Ectodermal cell (in vitro differentiated cells): Measurements from ENCODE around the gene AGAP9.
A peak's percentile ranks its signal among the peaks of the same experiment; 100 is the strongest.
"Not testable (repeated sequence)": the region's sequence is repeated elsewhere in the genome, so short reads cannot be mapped to it uniquely, and the experiment has no call there.

Experiments
- H3K27ac ChIP-seq: 2 replicates; pipeline ENCODE4 v1.7.0; 2013; ENCODE audit warnings: mild to moderate bottlenecking, low read depth, low read length; ENCODE audit not compliant: insufficient read depth, poor library complexity, severe bottlenecking
- H3K27me3 ChIP-seq: 2 replicates; pipeline ENCODE4 v1.7.0; 2013; ENCODE audit warnings: mild to moderate bottlenecking, low read length; ENCODE audit not compliant: insufficient read depth, control insufficient read depth, poor library complexity, severe bottlenecking
- H3K36me3 ChIP-seq: one replicate; pipeline ENCODE4 v1.7.0; 2013; ENCODE audit warnings: low read length; ENCODE audit not compliant: control insufficient read depth, insufficient read depth
- H3K4me1 ChIP-seq: one replicate; pipeline ENCODE4 v1.7.0; 2013; ENCODE audit warnings: low read length; ENCODE audit not compliant: control insufficient read depth, insufficient read depth
- H3K4me3 ChIP-seq: 2 replicates; pipeline ENCODE4 v1.7.0; 2013; ENCODE audit warnings: low read depth, low read length, control low read depth; ENCODE audit not compliant: insufficient read depth
- H3K9me3 ChIP-seq: 2 replicates; pipeline ENCODE4 v1.7.0; 2013; ENCODE audit warnings: mild to moderate bottlenecking, low read length, moderate library complexity; ENCODE audit not compliant: control insufficient read depth
- WGBS, 2 experiments: methylation state at CpG; one replicate each; pipeline ENCODE4 v1.1.7; 2013; ENCODE audit warnings: missing lambda C conversion rate in 2 of 2; 5-methylcytosine and 5-hydroxymethylcytosine counted together

AGAP9 gene

DNA sequence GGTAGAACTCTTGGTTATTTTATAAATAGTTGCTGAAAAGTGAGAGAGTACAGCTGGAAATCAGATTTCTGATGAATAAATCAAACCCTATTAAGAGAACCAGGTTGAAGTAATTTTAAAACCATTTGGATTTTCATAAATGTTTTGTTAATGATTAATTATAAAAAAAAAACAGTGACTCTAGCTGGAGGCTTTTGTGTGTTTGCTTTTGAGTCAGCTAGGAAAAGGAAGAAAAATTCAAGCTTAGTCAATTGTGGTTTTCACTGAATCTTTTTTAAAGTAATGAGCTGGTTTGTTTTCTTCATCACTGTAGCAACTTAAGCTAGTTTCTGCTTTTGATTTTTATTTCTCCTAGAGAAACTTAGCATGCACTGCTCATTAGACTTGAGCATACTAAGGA, 34.2 kb upstream of the AGAP9 start:
- H3K4me3 ChIP-seq, H3K9me3 ChIP-seq, H3K27me3 ChIP-seq, H3K4me1 ChIP-seq, H3K36me3 ChIP-seq, H3K27ac ChIP-seq: not testable (repeated sequence)

GRCh38 chr10:47555334-47555733, 31.9 kb upstream of the AGAP9 start:
- H3K9me3 ChIP-seq, H3K4me1 ChIP-seq, H3K27ac ChIP-seq, H3K27me3 ChIP-seq, H3K36me3 ChIP-seq, H3K4me3 ChIP-seq: not testable (repeated sequence)
- 87 to 88% methylated on average over 2 of the region's 2 CpGs for WGBS, 2 experiments

GRCh38 chr10:47554552-47554951, 31.1 kb upstream of the AGAP9 start:
- H3K36me3 ChIP-seq, H3K27ac ChIP-seq, H3K27me3 ChIP-seq, H3K4me3 ChIP-seq, H3K9me3 ChIP-seq, H3K4me1 ChIP-seq: not testable (repeated sequence)
- WGBS, 2 experiments = 77% methylated on average over 2 to 4 of the region's 6 CpGs

GRCh38 chr10:47553860-47554247, 30.4 kb upstream of the AGAP9 start:
- not testable (repeated sequence) for H3K4me1 ChIP-seq, H3K36me3 ChIP-seq, H3K27me3 ChIP-seq, H3K9me3 ChIP-seq
- peak overlapping the region; percentile 63 for H3K4me3 ChIP-seq
- WGBS, 2 experiments = 16 to 21% methylated on average over 6 of the region's 17 CpGs
- H3K27ac ChIP-seq = peak overlapping the region; percentile 36

DNA sequence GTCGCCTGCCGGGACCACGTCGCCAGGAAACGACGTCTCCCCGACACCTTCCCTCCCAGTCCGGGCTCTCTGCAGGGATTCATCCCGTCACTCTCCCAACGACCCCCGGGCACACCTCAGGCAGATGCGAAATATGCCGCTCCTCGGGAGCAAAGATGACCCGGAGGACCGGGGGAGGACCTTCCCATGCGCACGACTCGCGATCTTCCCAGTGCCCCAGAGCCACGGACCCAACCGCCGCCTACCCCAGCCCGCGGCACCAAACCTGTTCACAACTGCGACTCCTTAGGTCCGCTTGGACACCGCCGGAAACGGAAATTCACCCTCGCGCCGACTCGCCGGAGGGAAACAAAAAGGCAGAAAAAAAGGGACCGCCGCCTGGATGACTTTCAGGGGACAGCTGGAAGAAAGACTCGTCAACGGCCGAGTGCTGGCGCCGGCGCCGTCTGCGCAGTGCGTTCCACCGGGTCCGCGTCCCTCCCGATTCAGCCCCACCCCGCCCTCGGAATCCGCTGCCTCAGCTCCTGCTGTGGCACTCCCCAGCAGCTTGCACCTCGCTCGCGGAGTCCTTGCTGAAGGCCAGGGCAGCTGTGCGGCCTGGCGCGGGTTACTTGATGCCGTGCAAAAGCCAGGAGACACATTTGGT, 29.9 kb upstream of the AGAP9 start:
- Histone ChIP-seq H3K27ac (peak overlapping the region; percentile 60), H3K4me3 (peak overlapping the region; percentile 63)
- 0 to 1% methylated on average over 33 to 34 of the region's 60 CpGs for WGBS, 2 experiments
- H3K9me3 ChIP-seq, H3K4me1 ChIP-seq, H3K36me3 ChIP-seq, H3K27me3 ChIP-seq: not testable (repeated sequence)

- not testable (repeated sequence) for H3K36me3 ChIP-seq, H3K9me3 ChIP-seq, H3K4me1 ChIP-seq, H3K27ac ChIP-seq, H3K27me3 ChIP-seq
- H3K4me3 ChIP-seq = peak overlapping the region; percentile 63
- WGBS, 2 experiments = 15 to 18% methylated on average over 5 to 7 of the region's 7 CpGs
Measured at GRCh38 chr10:47552719-47553118, 29.3 kb upstream of the AGAP9 start.

GRCh38 chr10:47547286-47547685, 23.8 kb upstream of the AGAP9 start:
- not testable (repeated sequence) for H3K9me3 ChIP-seq, H3K27ac ChIP-seq, H3K27me3 ChIP-seq, H3K4me3 ChIP-seq, H3K36me3 ChIP-seq, H3K4me1 ChIP-seq
- WGBS, 2 experiments = no CpG with 5 or more reads among the region's 3 CpGs

DNA sequence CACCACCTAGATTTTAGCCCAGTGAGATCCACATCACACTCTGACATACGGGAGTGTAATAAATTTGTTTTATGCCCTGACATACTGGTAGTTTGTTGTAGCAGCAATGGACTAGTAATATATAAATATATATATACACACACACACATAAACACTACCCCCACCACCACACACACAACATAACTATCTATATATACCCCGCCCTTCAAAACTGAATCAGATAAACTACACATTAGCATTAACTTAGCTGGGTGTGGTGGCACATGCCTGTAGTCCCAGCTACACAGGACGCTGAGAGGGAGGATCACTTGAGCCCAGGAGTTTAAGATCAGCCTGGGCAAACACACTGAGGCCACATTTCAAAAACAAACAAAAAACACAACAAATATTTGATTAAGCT, 13.0 kb upstream of the AGAP9 start:
- WGBS, 2 experiments = 100% methylated on average over 1 of the region's 3 CpGs; no CpG with 5 or more reads in 1 of the 2 experiments
- H3K36me3 ChIP-seq, H3K27me3 ChIP-seq, H3K4me1 ChIP-seq, H3K9me3 ChIP-seq, H3K4me3 ChIP-seq, H3K27ac ChIP-seq: not testable (repeated sequence)

GRCh38 chr10:47502313-47502712, 21.1 kb downstream of the AGAP9 start:
- not testable (repeated sequence) for H3K4me3 ChIP-seq, H3K36me3 ChIP-seq, H3K27me3 ChIP-seq, H3K4me1 ChIP-seq, H3K27ac ChIP-seq, H3K9me3 ChIP-seq
- WGBS, 2 experiments = 92 to 98% methylated on average over 2 to 3 of the region's 9 CpGs

GRCh38 chr10:47494226-47494625, 29.2 kb downstream of the AGAP9 start:
- H3K4me1 ChIP-seq, H3K36me3 ChIP-seq, H3K4me3 ChIP-seq, H3K9me3 ChIP-seq, H3K27me3 ChIP-seq, H3K27ac ChIP-seq: not testable (repeated sequence)
- no CpG with 5 or more reads among the region's 6 CpGs for WGBS, 2 experiments

- not testable (repeated sequence) for H3K36me3 ChIP-seq, H3K4me3 ChIP-seq, H3K4me1 ChIP-seq, H3K9me3 ChIP-seq, H3K27ac ChIP-seq, H3K27me3 ChIP-seq
- 100% methylated on average over 1 of the region's 9 CpGs; no CpG with 5 or more reads in 1 of the 2 experiments for WGBS, 2 experiments
Measured at GRCh38 chr10:47491600-47491999, 31.8 kb downstream of the AGAP9 start, which contains the start of gene FAM25G. Gene FAM25G (minus strand): TSS chr10:47491700. CDS start chr10:47491674, 26 bp downstream.
